IPS-15b (cell line): ENCODE measurements around the gene MEA1.
A peak's percentile ranks its signal among the peaks of the same experiment; 100 is the strongest.

Experiments
- H3K27me3 ChIP-seq: one replicate; pipeline ENCODE4 v1.6.1; 2013; ENCODE audit warnings: low read length; ENCODE audit not compliant: control insufficient read depth, insufficient read depth
- H3K36me3 ChIP-seq: one replicate; pipeline ENCODE4 v1.6.1; 2013; ENCODE audit warnings: low read length; ENCODE audit not compliant: control insufficient read depth, insufficient read depth
- H3K4me1 ChIP-seq: one replicate; pipeline ENCODE4 v1.6.1; 2013; ENCODE audit warnings: mild to moderate bottlenecking, low read length; ENCODE audit not compliant: control insufficient read depth, insufficient read depth
- H3K4me3 ChIP-seq: one replicate; pipeline ENCODE4 v1.5.1; 2013; ENCODE audit warnings: low read depth, low read length
- H3K9ac ChIP-seq: one replicate; pipeline ENCODE4 v1.6.1; 2013; ENCODE audit warnings: low read depth, mild to moderate bottlenecking, low read length
- H3K9me3 ChIP-seq: one replicate; pipeline ENCODE4 v1.6.1; 2013; ENCODE audit warnings: mild to moderate bottlenecking, low read length; ENCODE audit not compliant: control insufficient read depth, insufficient read depth

Gene MEA1

GRCh38 chr6:42978839-42979522, 34.8 kb downstream of the MEA1 start, which contains the start of gene PEX6:
PEX6 (minus strand) TSS chr6:42979181; CDS start chr6:42979150, 31 bp downstream.
- Histone ChIP-seq H3K27me3 (no peaks in the 10 kb centered on the region), H3K9ac (peak within 1 kb of the TSS; percentile 80), H3K36me3 (no peaks in the 10 kb centered on the region), H3K4me1 (no peaks in the 10 kb centered on the region), H3K9me3 (no peaks in the 10 kb centered on the region), H3K4me3 (peak within 1 kb of the TSS; percentile 83)

- H3K4me3 ChIP-seq, result peak overlapping the region; percentile 83
- H3K36me3 ChIP-seq, result no peaks in the 10 kb centered on the region
- H3K9ac ChIP-seq, result peak overlapping the region; percentile 80
- no peaks in the 10 kb centered on the region for H3K27me3 ChIP-seq
- H3K4me1 ChIP-seq, result no peaks in the 10 kb centered on the region
- H3K9me3 ChIP-seq, result no peaks in the 10 kb centered on the region
Observed at GRCh38 chr6:42978487-42978838, 35.3 kb downstream of the MEA1 start.

- peaks cover 3% of the 10 kb centered on the region for H3K4me1 ChIP-seq
- H3K9ac ChIP-seq, result no peak overlapping the region
- H3K27me3 ChIP-seq, result no peaks in the 10 kb centered on the region
- H3K9me3 ChIP-seq, result no peaks in the 10 kb centered on the region
- no peaks in the 10 kb centered on the region for H3K36me3 ChIP-seq
- H3K4me3 ChIP-seq, result no peak overlapping the region
Observed at GRCh38 chr6:42974919-42975505, 38.7 kb downstream of the MEA1 start.

- H3K4me3 ChIP-seq, result no peak overlapping the region
- H3K27me3 ChIP-seq, result no peaks in the 10 kb centered on the region
- no peak overlapping the region for H3K9ac ChIP-seq
- no peaks in the 10 kb centered on the region for H3K36me3 ChIP-seq
- no peaks in the 10 kb centered on the region for H3K9me3 ChIP-seq
- H3K4me1 ChIP-seq, result peaks cover 3% of the 10 kb centered on the region
Observed at GRCh38 chr6:42973926-42974325, 39.8 kb downstream of the MEA1 start.

- H3K36me3 ChIP-seq, result peaks cover 3% of the 10 kb centered on the region
- H3K27me3 ChIP-seq, result no peaks in the 10 kb centered on the region
Observed at GRCh38 chr6:42971746-42972327, 41.9 kb downstream of the MEA1 start.

GRCh38 chr6:42970871-42971612, 42.7 kb downstream of the MEA1 start:
- Histone ChIP-seq H3K9me3 (no peaks in the 10 kb centered on the region), H3K4me1 (peaks cover 3% of the 10 kb centered on the region), H3K4me3 (no peak overlapping the region), H3K36me3 (peaks cover 3% of the 10 kb centered on the region), H3K27me3 (no peaks in the 10 kb centered on the region), H3K9ac (no peak overlapping the region)

More at GRCh38 chr6:42971746-42972327, 41.9 kb downstream of the MEA1 start:
- H3K9ac ChIP-seq, result no peak overlapping the region
- H3K4me3 ChIP-seq, result no peak overlapping the region
- no peaks in the 10 kb centered on the region for H3K9me3 ChIP-seq
- peaks cover 3% of the 10 kb centered on the region for H3K4me1 ChIP-seq

GRCh38 chr6:42969934-42970333, 43.8 kb downstream of the MEA1 start:
- peaks cover 3% of the 10 kb centered on the region for H3K4me1 ChIP-seq
- no peaks in the 10 kb centered on the region for H3K27me3 ChIP-seq
- H3K9ac ChIP-seq, result no peak overlapping the region
- no peak overlapping the region for H3K4me3 ChIP-seq
- H3K36me3 ChIP-seq, result peaks cover 3% of the 10 kb centered on the region
- no peaks in the 10 kb centered on the region for H3K9me3 ChIP-seq

GRCh38 chr6:42969431-42969830, 44.3 kb downstream of the MEA1 start:
- Histone ChIP-seq H3K36me3 (peaks cover 6% of the 10 kb centered on the region), H3K27me3 (no peaks in the 10 kb centered on the region), H3K9me3 (no peaks in the 10 kb centered on the region), H3K4me3 (no peak overlapping the region), H3K9ac (no peak overlapping the region), H3K4me1 (peaks cover 3% of the 10 kb centered on the region)

- peaks cover 3% of the 10 kb centered on the region for H3K4me1 ChIP-seq
- H3K27me3 ChIP-seq, result no peaks in the 10 kb centered on the region
- H3K9ac ChIP-seq, result no peak overlapping the region
- no peak overlapping the region for H3K4me3 ChIP-seq
- H3K36me3 ChIP-seq, result peaks cover 6% of the 10 kb centered on the region
- H3K9me3 ChIP-seq, result no peaks in the 10 kb centered on the region
Observed at GRCh38 chr6:42968783-42969182, 45.0 kb downstream of the MEA1 start.

GRCh38 chr6:42968126-42968701, 45.5 kb downstream of the MEA1 start:
- no peak overlapping the region for H3K9ac ChIP-seq
- H3K4me3 ChIP-seq, result no peak overlapping the region
- H3K36me3 ChIP-seq, result peaks cover 6% of the 10 kb centered on the region
- peaks cover 3% of the 10 kb centered on the region for H3K4me1 ChIP-seq
- H3K27me3 ChIP-seq, result no peaks in the 10 kb centered on the region
- no peaks in the 10 kb centered on the region for H3K9me3 ChIP-seq

- Histone ChIP-seq H3K4me1 (peaks cover 3% of the 10 kb centered on the region), H3K9me3 (no peaks in the 10 kb centered on the region), H3K27me3 (no peaks in the 10 kb centered on the region), H3K4me3 (no peak overlapping the region), H3K9ac (no peak overlapping the region), H3K36me3 (peaks cover 6% of the 10 kb centered on the region)
Observed at GRCh38 chr6:42967228-42967627, 46.5 kb downstream of the MEA1 start.
